ENCODE data around the gene GFI1B. TPM values are rescaled to one million over a fixed set of nuclear protein-coding genes. Genes with fewer than 3 reads are reported as not detected.
"Not testable (repeated sequence)": the region's sequence is repeated elsewhere in the genome, so short reads cannot be mapped to it uniquely, and the experiment has no call there.

GFI1B gene
- total RNA-seq, 2 experiments from 2014 or later = not detected

DNA sequence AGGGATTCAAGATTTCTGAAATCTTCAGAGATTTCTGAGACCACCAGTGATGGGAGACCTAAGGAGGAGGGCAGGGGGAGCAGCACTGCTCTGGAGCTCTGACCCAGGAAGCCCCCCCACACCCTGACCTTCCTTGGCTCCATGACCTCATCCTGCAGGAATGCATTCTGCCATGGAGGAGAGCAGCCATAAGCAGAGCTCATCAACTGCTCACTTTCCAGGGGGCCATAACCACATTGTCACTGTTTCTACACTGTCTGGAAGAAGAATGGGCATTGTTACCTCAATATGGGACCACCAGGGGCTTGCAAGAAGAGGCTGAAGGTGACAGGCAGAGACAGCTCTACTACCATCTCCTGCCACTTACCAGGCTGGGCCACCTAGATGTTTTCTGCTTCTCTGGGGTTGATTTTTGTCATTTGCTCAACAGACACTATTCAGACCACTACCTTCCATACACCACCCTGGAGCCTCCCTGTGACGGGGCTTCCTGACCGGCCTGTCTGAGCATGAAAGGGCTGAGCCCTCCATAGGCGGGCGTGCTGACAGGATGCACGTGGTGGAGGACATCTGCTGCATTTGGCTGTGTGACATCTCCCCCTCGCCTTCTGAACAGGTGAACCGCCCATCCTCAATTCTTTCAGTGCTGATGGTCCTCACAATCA is 31.7 kb upstream of the GFI1B start:
- Mint-ChIP-seq H3K4me1 (ENCODE audit: low read depth) (peaks cover 27% of the 10 kb centered on the region), H3K27me3 (ENCODE audit: low read depth) (no peaks in the 10 kb centered on the region), H3K9me3 (ENCODE audit: insufficient read depth) (no peaks in the 10 kb centered on the region), H3K4me3 (no peak overlapping the region), H3K27ac (no peak overlapping the region), H3K36me3 (ENCODE audit: low read depth) (peaks cover 2% of the 10 kb centered on the region)
- DNase-seq (no peak), ATAC-seq (no peak)
- ChIA-PET CTCF (interaction anchor here (0.8 to 1.1 kb wide), 2 partner anchors 32 to 44 kb away, joined by 3 to 4 read pairs; partner anchors contain the start of gene GFI1B), POLR2A (no interaction called here)

DNA sequence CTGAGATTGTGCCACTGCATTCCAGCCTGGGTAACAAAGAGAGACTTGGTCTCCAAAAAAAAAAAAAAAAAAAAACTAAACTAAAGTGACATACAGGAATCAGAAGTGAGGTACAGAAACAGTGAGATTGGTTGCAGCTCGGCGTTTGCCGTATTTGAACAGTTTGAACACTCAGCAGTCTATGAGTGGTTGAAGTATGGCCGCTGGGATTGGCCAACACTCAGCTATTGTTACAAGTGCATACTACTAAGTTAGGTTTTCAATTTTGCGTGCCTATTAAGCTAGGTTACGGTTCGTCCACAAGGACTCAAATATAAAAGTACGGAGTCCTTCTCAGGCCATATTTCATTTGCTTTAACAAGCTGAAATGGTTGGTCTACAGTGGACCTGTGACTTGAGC is 30.7 kb upstream of the GFI1B start:
- H3K9me3 Mint-ChIP-seq (ENCODE audit: insufficient read depth) = no peaks in the 10 kb centered on the region
- CTCF ChIA-PET = interaction anchor here (1.6 kb wide), 1 partner anchor 9 kb away, joined by 3 read pairs; no protein-coding TSS in a partner anchor
- H3K4me3 Mint-ChIP-seq = no peak overlapping the region
- peaks cover 2% of the 10 kb centered on the region for H3K36me3 Mint-ChIP-seq (ENCODE audit: low read depth)
- peaks cover 19% of the 10 kb centered on the region for H3K4me1 Mint-ChIP-seq (ENCODE audit: low read depth)
- DNase-seq = no peak
- no peaks in the 10 kb centered on the region for H3K27me3 Mint-ChIP-seq (ENCODE audit: low read depth)
- POLR2A ChIA-PET = no interaction called here
- ATAC-seq = no peak
- no peak overlapping the region for H3K27ac Mint-ChIP-seq

GRCh38 chr9:132948482-132949050 is 29.9 kb upstream of the GFI1B start:
- CTCF ChIA-PET = interaction anchor here (1.6 kb wide), 1 partner anchor 10 kb away, joined by 3 read pairs; no protein-coding TSS in a partner anchor

GRCh38 chr9:132949709-132950108 is 28.8 kb upstream of the GFI1B start:
- H3K9me3 Mint-ChIP-seq (ENCODE audit: insufficient read depth) = no peaks in the 10 kb centered on the region

More at GRCh38 chr9:132948482-132949050, 29.9 kb upstream of the GFI1B start:
- ATAC-seq (no peak), DNase-seq (no peak)
- Mint-ChIP-seq H3K4me1 (ENCODE audit: low read depth) (peaks cover 11% of the 10 kb centered on the region), H3K4me3 (no peak overlapping the region), H3K36me3 (ENCODE audit: low read depth) (peaks cover 2% of the 10 kb centered on the region), H3K27me3 (ENCODE audit: low read depth) (peaks cover 2% of the 10 kb centered on the region), H3K9me3 (ENCODE audit: insufficient read depth) (no peaks in the 10 kb centered on the region), H3K27ac (no peak overlapping the region)
- POLR2A ChIA-PET = no interaction called here

DNA sequence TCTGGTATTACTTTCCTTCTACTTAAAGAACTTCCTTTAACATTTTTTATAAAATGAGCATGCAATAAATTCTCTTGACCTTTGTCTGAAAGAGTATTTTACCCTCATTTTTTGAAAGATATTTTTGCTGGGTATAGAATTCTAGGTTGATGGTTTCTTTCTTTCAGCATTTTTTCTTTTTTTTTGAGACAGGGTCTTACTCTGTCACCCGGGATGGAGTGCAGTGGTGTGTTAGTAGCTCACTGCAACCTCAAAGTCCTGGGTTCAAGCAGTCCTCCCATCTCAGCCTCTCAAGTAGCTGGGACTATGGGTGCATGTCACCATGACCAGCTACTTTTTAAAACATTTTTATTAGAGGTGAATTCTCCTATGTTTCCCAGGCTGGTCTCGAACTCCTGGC is 23.4 kb upstream of the GFI1B start:
- H3K4me1 Mint-ChIP-seq (ENCODE audit: low read depth) = no peaks in the 10 kb centered on the region
- DNase-seq = no peak
- H3K27me3 Mint-ChIP-seq (ENCODE audit: low read depth) = peaks cover 2% of the 10 kb centered on the region
- H3K4me3 Mint-ChIP-seq = no peak overlapping the region
- no peak overlapping the region for H3K27ac Mint-ChIP-seq
- ChIA-PET POLR2A (no interaction called here), CTCF (interaction anchor here (1.6 kb wide), 1 partner anchor 54 kb away, joined by 4 read pairs; no protein-coding TSS in a partner anchor)
- ATAC-seq = no peak
- H3K36me3 Mint-ChIP-seq (ENCODE audit: low read depth) = no peaks in the 10 kb centered on the region
- no peaks in the 10 kb centered on the region for H3K9me3 Mint-ChIP-seq (ENCODE audit: insufficient read depth)

More at GRCh38 chr9:132949709-132950108, 28.8 kb upstream of the GFI1B start:
- POLR2A ChIA-PET = no interaction called here
- ATAC-seq = no peak
- CTCF ChIA-PET = no interaction called here
- Mint-ChIP-seq H3K27me3 (ENCODE audit: low read depth) (peaks cover 2% of the 10 kb centered on the region), H3K4me1 (ENCODE audit: low read depth) (peaks cover 8% of the 10 kb centered on the region), H3K36me3 (ENCODE audit: low read depth) (no peaks in the 10 kb centered on the region), H3K27ac (no peak overlapping the region), H3K4me3 (no peak overlapping the region)
- no peak for DNase-seq

- no peaks in the 10 kb centered on the region for H3K36me3 Mint-ChIP-seq (ENCODE audit: low read depth)
- ATAC-seq (no peak), DNase-seq (no peak)
- H3K27ac Mint-ChIP-seq = no peak overlapping the region
- POLR2A ChIA-PET = no interaction called here
- no peak overlapping the region for H3K4me3 Mint-ChIP-seq
- CTCF ChIA-PET = interaction anchor here (1.6 kb wide), 1 partner anchor 54 kb away, joined by 4 read pairs; no protein-coding TSS in a partner anchor
- H3K27me3 Mint-ChIP-seq (ENCODE audit: low read depth) = peaks cover 2% of the 10 kb centered on the region
- H3K4me1 Mint-ChIP-seq (ENCODE audit: low read depth) = no peaks in the 10 kb centered on the region
- H3K9me3 Mint-ChIP-seq (ENCODE audit: insufficient read depth) = no peaks in the 10 kb centered on the region
These were observed 22.7 kb upstream of the GFI1B start for GRCh38 chr9:132955768-132956167.

DNA sequence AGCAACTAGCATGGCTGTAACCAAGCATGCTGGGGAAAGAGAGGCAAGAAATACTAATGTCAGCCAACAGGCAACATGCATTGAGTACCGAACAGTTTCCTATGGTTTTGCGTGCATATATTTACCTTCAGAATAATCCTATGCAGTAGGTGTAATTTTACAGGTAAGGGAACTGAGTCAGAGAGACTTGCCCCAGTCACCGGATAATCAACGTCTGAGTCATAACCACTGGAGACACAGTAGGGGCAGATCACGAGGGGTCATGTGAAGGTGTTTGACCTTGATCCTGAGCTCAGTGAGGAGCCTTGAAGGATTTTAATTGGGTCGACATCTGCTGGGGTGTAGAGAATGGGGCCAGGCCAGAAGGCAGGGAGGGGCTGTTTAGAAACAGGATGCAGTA is 20.7 kb upstream of the GFI1B start:
- Mint-ChIP-seq H3K9me3 (ENCODE audit: insufficient read depth) (no peaks in the 10 kb centered on the region), H3K4me3 (no peak overlapping the region), H3K4me1 (ENCODE audit: low read depth) (no peaks in the 10 kb centered on the region), H3K27me3 (ENCODE audit: low read depth) (peaks cover 2% of the 10 kb centered on the region), H3K36me3 (ENCODE audit: low read depth) (no peaks in the 10 kb centered on the region), H3K27ac (no peak overlapping the region)
- CTCF ChIA-PET = interaction anchor here (0.7 kb wide), 1 partner anchor 20 kb away, joined by 3 read pairs; no protein-coding TSS in a partner anchor
- POLR2A ChIA-PET = no interaction called here
- no peak for ATAC-seq
- DNase-seq = no peak

- ATAC-seq = no peak
- Mint-ChIP-seq H3K36me3 (ENCODE audit: low read depth) (no peaks in the 10 kb centered on the region), H3K9me3 (ENCODE audit: insufficient read depth) (no peaks in the 10 kb centered on the region), H3K27ac (no peak overlapping the region), H3K4me1 (ENCODE audit: low read depth) (no peaks in the 10 kb centered on the region), H3K27me3 (ENCODE audit: low read depth) (no peaks in the 10 kb centered on the region), H3K4me3 (no peak overlapping the region)
- ChIA-PET CTCF (no interaction called here), POLR2A (no interaction called here)
- DNase-seq = no peak
These were observed 17.5 kb upstream of the GFI1B start for GRCh38 chr9:132961002-132961401.

GRCh38 chr9:132965478-132965877 is 13.0 kb upstream of the GFI1B start:
- Mint-ChIP-seq H3K4me1 (ENCODE audit: low read depth) (peaks cover 2% of the 10 kb centered on the region), H3K27ac (no peak overlapping the region), H3K27me3 (ENCODE audit: low read depth) (no peaks in the 10 kb centered on the region), H3K9me3 (ENCODE audit: insufficient read depth) (no peaks in the 10 kb centered on the region), H3K4me3 (no peak overlapping the region), H3K36me3 (ENCODE audit: low read depth) (no peaks in the 10 kb centered on the region)
- CTCF ChIA-PET = no interaction called here
- POLR2A ChIA-PET = no interaction called here
- ATAC-seq (no peak), DNase-seq (no peak)

DNA sequence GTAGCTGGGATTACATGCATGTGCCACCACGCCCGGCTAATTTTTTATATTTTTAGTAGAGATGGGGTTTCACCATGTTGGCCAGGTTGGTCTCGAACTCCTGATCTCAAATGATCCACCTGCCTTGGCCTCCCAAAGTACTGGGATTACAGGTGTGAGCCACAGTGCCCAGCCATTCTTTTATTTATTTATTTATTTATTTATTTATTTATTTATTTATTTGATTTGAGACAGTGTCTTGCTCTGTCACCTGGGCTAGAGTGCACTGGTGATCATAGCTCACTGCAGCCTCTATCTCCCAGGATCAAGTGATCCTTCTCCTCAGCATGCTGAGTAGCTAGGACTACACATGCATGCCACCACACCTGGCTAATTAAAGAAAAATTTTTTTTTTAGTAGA is 10.6 kb upstream of the GFI1B start:
- H3K27me3 Mint-ChIP-seq (ENCODE audit: low read depth); DNase-seq; H3K4me3 Mint-ChIP-seq; ATAC-seq; CTCF ChIA-PET; POLR2A ChIA-PET; H3K36me3 Mint-ChIP-seq (ENCODE audit: low read depth); H3K9me3 Mint-ChIP-seq (ENCODE audit: insufficient read depth); H3K4me1 Mint-ChIP-seq (ENCODE audit: low read depth); H3K27ac Mint-ChIP-seq: not testable (repeated sequence)

- DNase-seq (no peak), ATAC-seq (no peak)
- CTCF ChIA-PET = interaction anchor here (1.0 kb wide), 1 partner anchor 53 kb away, joined by 4 read pairs; no protein-coding TSS in a partner anchor
- Mint-ChIP-seq H3K27ac (no peak overlapping the region), H3K4me3 (no peak overlapping the region), H3K4me1 (ENCODE audit: low read depth) (peaks cover 7% of the 10 kb centered on the region), H3K27me3 (ENCODE audit: low read depth) (peaks cover 3% of the 10 kb centered on the region), H3K9me3 (ENCODE audit: insufficient read depth) (no peaks in the 10 kb centered on the region), H3K36me3 (ENCODE audit: low read depth) (no peaks in the 10 kb centered on the region)
- POLR2A ChIA-PET = no interaction called here
These were observed 8.7 kb upstream of the GFI1B start for GRCh38 chr9:132969783-132970182.

DNA sequence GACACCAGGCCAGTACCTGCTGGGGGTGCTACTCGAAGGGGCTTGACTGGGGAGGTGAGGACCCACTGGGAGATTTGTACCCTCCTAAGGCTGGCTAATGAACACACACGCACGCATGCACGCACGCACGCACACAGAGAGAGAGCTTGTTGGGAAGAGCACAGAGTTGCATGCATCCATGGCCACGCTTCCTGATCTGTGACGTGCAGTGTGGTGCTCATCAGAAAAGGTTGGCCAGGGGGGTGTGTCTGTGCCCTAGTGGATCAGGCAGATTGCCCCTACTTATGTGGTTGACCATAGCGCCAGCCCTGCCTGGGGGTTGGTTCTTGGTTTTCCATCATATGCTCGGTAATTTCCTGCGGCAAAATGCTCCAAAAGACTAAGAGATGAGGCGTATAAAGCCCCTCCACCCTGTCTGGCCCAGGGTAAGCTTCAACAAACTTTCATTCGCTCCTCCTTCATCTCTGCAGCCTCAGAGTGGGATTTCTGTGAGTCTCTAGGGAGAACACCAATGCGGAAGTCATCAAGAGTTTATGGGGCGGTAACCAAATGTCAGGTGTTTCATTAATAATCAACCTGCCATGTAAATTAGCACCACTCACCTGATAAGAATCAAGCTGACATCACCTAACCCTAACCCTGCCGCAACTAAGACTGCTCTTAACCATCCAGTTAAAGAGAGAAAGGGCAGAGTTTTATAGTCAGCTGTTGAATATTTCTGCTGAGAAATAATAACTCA is 8.0 kb upstream of the GFI1B start:
- CTCF ChIA-PET = no interaction called here
- ATAC-seq = no peak
- DNase-seq = no peak
- no peak overlapping the region for H3K27ac Mint-ChIP-seq
- POLR2A ChIA-PET = no interaction called here
- H3K4me1 Mint-ChIP-seq (ENCODE audit: low read depth) = peaks cover 7% of the 10 kb centered on the region
- peaks cover 7% of the 10 kb centered on the region for H3K27me3 Mint-ChIP-seq (ENCODE audit: low read depth)
- H3K4me3 Mint-ChIP-seq = no peak overlapping the region
- no peaks in the 10 kb centered on the region for H3K36me3 Mint-ChIP-seq (ENCODE audit: low read depth)
- no peaks in the 10 kb centered on the region for H3K9me3 Mint-ChIP-seq (ENCODE audit: insufficient read depth)

Data from activated CD8-positive, alpha-beta T cell treated with anti-CD3 and anti-CD28 coated beads, Interleukin-2, amount 10 ng/mL, durations not matched to agents 7 days and 5 days (primary cell).